ENCODE data around the gene GRIA4. TPM values are rescaled to one million over a fixed set of nuclear protein-coding genes. Genes with fewer than 3 reads are reported as not detected.

GRIA4 gene
- total and polyA plus RNA-seq, 5 experiments from 2014 or later = not detected

GRCh38 chr11:105910095-105910715, 300.3 kb downstream of the GRIA4 start:
- H3K27me3 Mint-ChIP-seq = peaks cover 0 to 9% (median 0%) of the 10 kb centered on the region in 5 donors
- DNase-seq = no peak
- no peaks in the 10 kb centered on the region for H3K4me1 Mint-ChIP-seq
- H3K36me3 Mint-ChIP-seq = no peaks in the 10 kb centered on the region
- H3K4me3 Mint-ChIP-seq = no peak overlapping the region
- H3K9me3 Mint-ChIP-seq = no peaks in the 10 kb centered on the region
- ATAC-seq = no peak
- H3K27ac Mint-ChIP-seq = no peak overlapping the region
- POLR2A ChIA-PET = no interaction called here

DNA sequence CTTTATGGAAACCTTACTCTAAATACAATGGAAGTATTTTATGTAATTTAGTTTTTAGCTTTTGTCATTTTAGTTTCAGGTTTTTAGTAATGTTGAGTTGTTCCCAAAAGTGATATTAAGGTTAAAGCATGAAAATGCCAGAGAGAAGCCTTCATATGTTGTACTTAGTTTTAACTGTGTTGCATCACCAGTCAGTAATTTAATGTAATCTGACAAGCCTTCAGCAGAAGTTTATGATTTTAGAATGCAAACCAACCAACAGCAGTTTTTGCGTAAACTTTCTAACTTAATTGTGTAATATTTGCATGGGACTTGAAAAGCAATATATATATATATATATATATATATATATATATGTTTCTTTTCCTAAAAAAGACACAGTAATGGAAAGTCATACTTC, 301.6 kb downstream of the GRIA4 start:
- no peak for ATAC-seq
- no peaks in the 10 kb centered on the region for H3K9me3 Mint-ChIP-seq
- DNase-seq = no peak
- H3K36me3 Mint-ChIP-seq = no peaks in the 10 kb centered on the region
- peaks cover 0 to 1% (median 0%) of the 10 kb centered on the region in 5 donors for H3K27me3 Mint-ChIP-seq
- no peaks in the 10 kb centered on the region for H3K4me1 Mint-ChIP-seq
- no peak overlapping the region for H3K4me3 Mint-ChIP-seq
- no peak overlapping the region for H3K27ac Mint-ChIP-seq
- POLR2A ChIA-PET = no interaction called here

DNA sequence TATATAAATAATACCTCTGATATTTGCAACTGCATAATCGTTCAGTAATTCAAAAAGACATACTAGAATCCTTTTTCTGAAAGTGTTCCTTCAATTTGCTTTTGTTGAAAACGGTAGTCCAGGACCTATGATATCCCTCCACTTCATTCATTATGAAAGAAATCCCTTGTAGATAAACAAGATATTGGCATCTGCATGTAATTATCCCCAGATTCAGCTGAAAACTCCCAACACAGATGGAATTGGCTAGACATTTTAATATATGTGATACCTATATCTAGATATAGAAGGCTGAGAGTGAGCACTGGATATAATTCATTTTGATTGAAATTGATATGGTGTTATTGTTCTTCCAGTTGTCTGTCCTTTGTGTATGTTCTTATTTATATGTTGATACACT, 302.8 kb downstream of the GRIA4 start:
- no peaks in the 10 kb centered on the region for H3K9me3 Mint-ChIP-seq
- ATAC-seq = no peak
- H3K4me3 Mint-ChIP-seq = no peak overlapping the region
- H3K27ac Mint-ChIP-seq = no peak overlapping the region
- H3K4me1 Mint-ChIP-seq = no peaks in the 10 kb centered on the region
- H3K36me3 Mint-ChIP-seq = no peaks in the 10 kb centered on the region
- no peak for DNase-seq
- H3K27me3 Mint-ChIP-seq = peaks cover 0 to 1% (median 0%) of the 10 kb centered on the region in 5 donors
- POLR2A ChIA-PET = no interaction called here

- Mint-ChIP-seq H3K36me3 (no peaks in the 10 kb centered on the region), H3K4me1 (no peaks in the 10 kb centered on the region), H3K27ac (no peak overlapping the region), H3K27me3 (peaks cover 0 to 1% (median 0%) of the 10 kb centered on the region in 5 donors), H3K4me3 (no peak overlapping the region), H3K9me3 (no peaks in the 10 kb centered on the region)
- POLR2A ChIA-PET = no interaction called here
- ATAC-seq (no peak), DNase-seq (no peak)
These were observed 305.1 kb downstream of the GRIA4 start for GRCh38 chr11:105915021-105915420.

DNA sequence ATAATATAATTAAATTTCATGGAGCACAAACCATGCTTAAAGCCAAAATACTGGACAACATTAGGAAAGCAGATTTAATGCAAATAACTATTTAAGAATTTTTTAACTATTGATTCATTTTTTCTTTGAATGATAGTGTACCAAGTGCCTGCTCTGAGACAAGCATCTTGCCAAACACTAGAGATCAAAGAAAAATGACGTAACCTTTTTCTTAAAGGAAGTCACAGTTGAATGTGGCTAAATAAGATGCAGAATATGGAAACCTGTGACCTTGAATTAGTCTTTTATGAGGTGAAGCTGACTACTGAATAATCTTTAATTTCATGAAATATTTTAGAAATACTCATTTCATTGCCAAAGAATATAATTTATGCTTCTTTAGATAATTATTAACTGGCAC, 308.2 kb downstream of the GRIA4 start:
- H3K27ac Mint-ChIP-seq = no peak overlapping the region
- no peak for DNase-seq
- POLR2A ChIA-PET = no interaction called here
- H3K27me3 Mint-ChIP-seq = peaks cover 0 to 1% (median 0%) of the 10 kb centered on the region in 5 donors
- no peaks in the 10 kb centered on the region for H3K36me3 Mint-ChIP-seq
- no peak for ATAC-seq
- H3K4me1 Mint-ChIP-seq = no peaks in the 10 kb centered on the region
- H3K4me3 Mint-ChIP-seq = no peak overlapping the region
- H3K9me3 Mint-ChIP-seq = no peaks in the 10 kb centered on the region

GRCh38 chr11:105918600-105918999, 308.7 kb downstream of the GRIA4 start:
- H3K9me3 Mint-ChIP-seq = no peaks in the 10 kb centered on the region
- peak overlapping the region in 1 of 10 donors; percentile 20 for H3K27ac Mint-ChIP-seq
- H3K4me3 Mint-ChIP-seq = no peak overlapping the region
- no peak for DNase-seq
- POLR2A ChIA-PET = no interaction called here
- ATAC-seq = no peak
- no peaks in the 10 kb centered on the region for H3K36me3 Mint-ChIP-seq
- peaks cover 0 to 1% (median 0%) of the 10 kb centered on the region in 5 donors for H3K27me3 Mint-ChIP-seq
- no peaks in the 10 kb centered on the region for H3K4me1 Mint-ChIP-seq

- no peak overlapping the region for H3K27ac Mint-ChIP-seq
- peaks cover 0 to 9% (median 1%) of the 10 kb centered on the region in 5 donors for H3K27me3 Mint-ChIP-seq
- H3K4me1 Mint-ChIP-seq = no peaks in the 10 kb centered on the region
- DNase-seq = no peak
- H3K4me3 Mint-ChIP-seq = no peak overlapping the region
- POLR2A ChIA-PET = no interaction called here
- no peaks in the 10 kb centered on the region for H3K36me3 Mint-ChIP-seq
- ATAC-seq = no peak
- H3K9me3 Mint-ChIP-seq = no peaks in the 10 kb centered on the region
These were observed 313.4 kb downstream of the GRIA4 start for GRCh38 chr11:105923252-105923651.

DNA sequence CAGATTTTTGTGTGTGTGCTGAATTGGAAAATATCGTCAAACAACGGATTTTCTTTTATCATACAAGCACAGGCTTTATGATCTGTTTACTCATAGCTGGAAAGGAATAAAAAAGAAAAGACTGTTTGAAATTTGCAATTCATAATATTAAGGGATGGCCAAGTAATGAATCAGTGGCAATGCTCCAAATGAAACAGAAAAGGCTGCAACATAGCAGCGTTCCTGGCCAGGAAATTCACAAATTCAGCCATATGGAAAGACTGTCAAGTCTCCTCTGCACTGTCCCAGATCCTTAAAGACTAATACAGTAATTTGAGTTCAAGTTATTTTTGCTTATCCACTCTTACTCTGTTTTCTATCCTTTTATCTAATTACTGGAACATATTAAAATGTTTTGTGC, 313.9 kb downstream of the GRIA4 start:
- POLR2A ChIA-PET = no interaction called here
- peaks cover 0 to 9% (median 1%) of the 10 kb centered on the region in 5 donors for H3K27me3 Mint-ChIP-seq
- H3K27ac Mint-ChIP-seq = no peak overlapping the region
- ATAC-seq (no peak), DNase-seq (no peak)
- no peaks in the 10 kb centered on the region for H3K4me1 Mint-ChIP-seq
- no peaks in the 10 kb centered on the region for H3K36me3 Mint-ChIP-seq
- no peaks in the 10 kb centered on the region for H3K9me3 Mint-ChIP-seq
- H3K4me3 Mint-ChIP-seq = no peak overlapping the region

DNA sequence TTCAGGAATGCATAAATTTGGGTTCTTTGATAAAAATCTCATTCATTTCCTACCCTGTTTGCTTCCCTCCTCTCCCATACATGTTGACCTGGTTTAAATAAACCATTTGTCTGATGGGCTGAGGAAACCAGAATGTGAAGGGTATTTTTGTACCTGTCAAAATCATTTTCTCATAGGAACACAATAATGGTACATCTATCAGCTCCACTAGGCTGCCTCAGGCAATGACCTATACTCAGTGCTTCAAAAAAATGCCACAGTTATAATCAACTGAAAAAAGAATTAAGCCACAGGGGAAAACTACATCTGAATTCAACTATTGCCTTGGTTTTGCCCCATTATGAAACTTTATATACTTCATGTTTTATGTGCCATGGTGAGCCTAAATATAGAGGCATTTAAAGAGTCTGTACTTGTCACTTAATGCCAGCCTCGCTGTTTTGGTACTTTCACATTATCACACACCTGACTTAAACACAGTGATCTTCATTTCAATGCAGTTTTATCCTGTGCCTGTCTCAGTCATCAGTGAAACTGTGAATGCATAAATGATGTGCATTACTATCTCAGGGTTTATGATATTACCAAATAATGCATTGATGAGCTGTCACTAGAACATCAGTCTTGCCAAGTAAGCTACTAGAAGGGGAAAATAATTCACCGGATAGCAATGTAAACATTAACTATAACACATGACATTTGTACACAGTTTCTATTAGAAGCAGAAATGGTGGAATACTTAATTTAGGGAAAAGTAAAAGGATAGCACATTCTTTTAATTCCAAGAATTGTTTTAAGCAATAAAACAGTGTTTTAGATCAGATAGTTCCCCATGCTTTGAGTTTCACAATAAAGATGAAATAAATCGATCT, 319.4 kb downstream of the GRIA4 start:
- POLR2A ChIA-PET = no interaction called here
- Mint-ChIP-seq H3K4me3 (no peak overlapping the region), H3K36me3 (no peaks in the 10 kb centered on the region), H3K27me3 (peaks cover 0 to 9% (median 3%) of the 10 kb centered on the region in 5 donors), H3K4me1 (no peaks in the 10 kb centered on the region), H3K9me3 (no peaks in the 10 kb centered on the region), H3K27ac (no peak overlapping the region)
- DNase-seq (no peak), ATAC-seq (no peak)

- Mint-ChIP-seq H3K4me3 (no peak overlapping the region), H3K27ac (no peak overlapping the region), H3K27me3 (peaks cover 0 to 3% (median 0%) of the 10 kb centered on the region in 5 donors), H3K9me3 (no peaks in the 10 kb centered on the region), H3K36me3 (no peaks in the 10 kb centered on the region), H3K4me1 (no peaks in the 10 kb centered on the region)
- DNase-seq (no peak), ATAC-seq (no peak)
- POLR2A ChIA-PET = no interaction called here
These were observed 323.8 kb downstream of the GRIA4 start for GRCh38 chr11:105933695-105934094.

DNA sequence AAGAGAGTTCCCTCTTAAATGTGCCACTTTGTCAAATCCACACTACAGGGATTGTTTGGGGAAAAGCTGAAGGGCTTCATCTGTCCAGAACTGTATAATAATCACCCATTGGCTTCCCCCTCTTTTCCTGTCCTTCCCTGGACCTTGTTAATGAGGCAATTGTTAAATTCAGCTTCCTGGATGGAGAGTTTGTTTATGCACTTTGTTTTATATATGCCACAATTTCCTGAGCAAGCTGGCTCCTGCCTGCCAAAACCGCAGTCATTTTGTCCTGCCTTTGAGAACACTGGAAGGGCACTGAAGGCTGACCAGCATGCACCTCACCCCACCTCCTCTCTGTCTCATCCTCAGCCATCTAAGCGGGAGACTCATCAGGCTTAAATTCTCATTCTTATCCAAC, 325.9 kb downstream of the GRIA4 start:
- no peak for ATAC-seq

GRCh38 chr11:105937331-105937730, 327.5 kb downstream of the GRIA4 start:
- no peak for ATAC-seq
- DNase-seq = no peak
- Mint-ChIP-seq H3K27me3 (no peaks in the 10 kb centered on the region), H3K36me3 (no peaks in the 10 kb centered on the region), H3K4me1 (no peaks in the 10 kb centered on the region), H3K4me3 (no peak overlapping the region), H3K9me3 (no peaks in the 10 kb centered on the region), H3K27ac (no peak overlapping the region)
- POLR2A ChIA-PET = no interaction called here

More for the DNA sequence above, 325.9 kb downstream of the GRIA4 start:
- Mint-ChIP-seq H3K4me1 (no peaks in the 10 kb centered on the region), H3K27me3 (peaks cover 0 to 3% (median 0%) of the 10 kb centered on the region in 5 donors), H3K9me3 (no peaks in the 10 kb centered on the region), H3K27ac (peak overlapping the region in 1 of 10 donors; percentile 24), H3K36me3 (no peaks in the 10 kb centered on the region), H3K4me3 (no peak overlapping the region)
- no peak for DNase-seq
- POLR2A ChIA-PET = no interaction called here

GRCh38 chr11:105937738-105938137, 327.9 kb downstream of the GRIA4 start:
- no peaks in the 10 kb centered on the region for H3K36me3 Mint-ChIP-seq
- no peaks in the 10 kb centered on the region for H3K27me3 Mint-ChIP-seq
- H3K4me3 Mint-ChIP-seq = no peak overlapping the region
- H3K9me3 Mint-ChIP-seq = no peaks in the 10 kb centered on the region
- no peaks in the 10 kb centered on the region for H3K4me1 Mint-ChIP-seq
- POLR2A ChIA-PET = no interaction called here
- no peak overlapping the region for H3K27ac Mint-ChIP-seq
- ATAC-seq = no peak
- DNase-seq = no peak
